Cardiac ventricle fibroblast (primary cell): ENCODE data around the gene SLC9A7. TPM values are rescaled to one million over a fixed set of nuclear protein-coding genes. Genes with fewer than 3 reads are reported as not detected.

Experiments used
- total RNA-seq: library from RNA; depleted of rRNA; stranded (reverse); fragments of >200 nt; gene quantifications from 2 replicates; pipeline ENCODE4 v1.2.3, GENCODE V29; 2015

SLC9A7 gene
- 4.8 and 5.8 TPM in 2 replicates for total RNA-seq

GRCh38 chrX:46758956-46759644, at the start of gene SLC9A7:
SLC9A7 (minus strand) TSS chrX:46759118; CDS start chrX:46759029, 89 bp downstream.

GRCh38 chrX:46573331-46573891, 185.5 kb downstream of the SLC9A7 start, which contains the start of gene CHST7:
CHST7 (plus strand) TSS chrX:46573765; CDS start chrX:46573932, 167 bp downstream.

Other genes with a start within 250 kb of the SLC9A7 start
- gene ZNF674, start 213.7 kb downstream of the SLC9A7 start, total RNA-seq = 1.9 TPM in 2 replicates
- 10.9 and 11.7 TPM in 2 replicates for gene CHST7, start 185.4 kb downstream of the SLC9A7 start, total RNA-seq
- 5.2 and 5.4 TPM in 2 replicates for gene RP2, start 77.9 kb upstream of the SLC9A7 start, total RNA-seq
- gene JADE3, start 153.3 kb upstream of the SLC9A7 start, total RNA-seq = 3.1 and 5.9 TPM in 2 replicates